ENCODE measurements around the gene PM20D2. TPM values are rescaled to one million over a fixed set of nuclear protein-coding genes. Genes with fewer than 3 reads are reported as not detected.
"Not testable (repeated sequence)": the region's sequence is repeated elsewhere in the genome, so short reads cannot be mapped to it uniquely, and the experiment has no call there.

PM20D2 gene
- 10 to 100 TPM; 11.8 to 12.8 TPM for total RNA-seq
- long read RNA-seq, full-length matches to known transcripts, result 4 of 8 reads
- long read RNA-seq, partial matches to known transcripts, result 2 of 8 reads
- long read RNA-seq, other reads (novel, unspliced or antisense), result 2 of 8 reads

DNA sequence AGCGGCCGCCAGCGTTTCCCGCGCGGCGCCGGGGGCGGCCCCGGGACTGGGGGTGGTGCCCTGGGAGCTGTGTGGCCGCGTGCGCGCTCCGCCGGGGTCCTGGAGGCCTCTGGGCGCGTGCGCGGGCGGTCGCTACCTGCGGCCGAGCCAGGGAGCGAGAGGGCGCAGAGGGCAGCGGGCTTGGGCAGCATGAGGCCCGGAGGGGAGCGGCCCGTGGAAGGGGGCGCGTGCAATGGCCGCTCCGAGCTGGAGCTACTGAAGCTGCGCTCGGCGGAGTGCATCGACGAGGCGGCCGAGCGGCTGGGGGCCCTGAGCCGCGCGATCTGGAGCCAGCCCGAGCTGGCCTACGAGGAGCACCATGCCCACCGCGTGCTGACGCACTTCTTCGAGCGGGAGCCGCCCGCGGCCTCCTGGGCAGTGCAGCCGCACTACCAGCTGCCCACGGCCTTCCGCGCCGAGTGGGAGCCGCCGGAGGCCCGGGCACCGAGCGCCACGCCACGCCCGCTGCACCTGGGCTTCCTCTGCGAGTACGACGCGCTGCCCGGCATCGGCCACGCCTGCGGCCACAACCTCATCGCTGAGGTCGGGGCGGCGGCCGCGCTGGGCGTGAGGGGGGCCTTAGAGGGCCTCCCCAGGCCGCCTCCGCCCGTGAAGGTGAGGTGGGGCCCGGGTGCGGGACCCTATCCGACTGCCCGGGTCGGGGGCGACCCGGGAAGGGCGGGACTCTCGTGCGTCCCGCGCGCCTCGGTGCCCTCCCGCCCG lies at the start of gene PM20D2:
TSS of gene PM20D2 (plus strand) at position 100 of the 762 bp plus-strand sequence. CDS start at position 190, 90 bp downstream.
- intact Hi-C loops (cut with DNase I), result no loop called here
- ATAC-seq (peak; percentile 95 to 96), DNase-seq (peak; percentile 78)

GRCh38 chr6:89098461-89098860 lies 47.4 kb upstream of the PM20D2 start:
- intact Hi-C loops (cut with DNase I), result no loop called here
- DNase-seq, result no peak
- no peak for ATAC-seq

DNA sequence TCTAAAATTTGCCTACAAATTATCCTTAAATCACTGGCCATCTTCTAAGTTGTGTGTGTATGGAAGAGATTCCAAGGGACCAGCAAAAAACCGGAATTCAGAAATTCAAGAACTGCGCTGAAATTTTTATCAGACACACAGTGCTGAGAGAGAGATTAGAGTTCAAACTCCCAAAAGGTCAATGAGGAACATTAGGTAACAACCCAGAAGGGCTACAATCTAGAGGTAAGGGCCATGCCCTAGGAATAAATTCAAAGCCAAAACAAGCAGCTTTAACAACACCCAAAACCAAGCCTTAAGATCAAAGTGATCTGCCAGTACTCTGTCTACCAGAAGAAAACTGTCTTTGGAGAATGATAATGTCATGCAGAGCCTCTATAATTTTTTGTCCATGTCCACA lies 45.7 kb upstream of the PM20D2 start:
- DNase-seq, result no peak
- ATAC-seq, result no peak
- intact Hi-C loops (cut with DNase I), result no loop called here

DNA sequence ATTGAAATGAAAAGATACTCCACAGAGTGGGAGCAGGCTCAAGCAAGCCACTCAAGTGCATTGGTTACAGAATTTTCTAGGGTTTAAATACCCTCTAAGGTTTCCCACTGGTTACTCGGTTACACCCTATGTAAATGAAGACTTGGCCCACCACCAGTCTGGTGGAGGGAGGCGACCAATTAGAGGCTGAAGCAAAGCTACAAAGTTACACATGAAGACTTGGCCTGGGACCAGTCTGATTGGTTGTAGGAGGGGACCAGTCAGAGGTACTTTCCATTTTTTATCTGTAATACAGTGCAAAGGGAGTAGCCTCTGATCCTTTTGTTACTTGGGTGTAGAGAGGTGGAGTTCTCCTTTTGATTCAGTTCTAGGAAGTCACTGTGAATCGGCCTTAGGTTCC lies 35.6 kb upstream of the PM20D2 start:
- intact Hi-C loops (cut with DNase I), result loop anchor here in 1 of 2 donors (10.0 kb wide), 1 partner anchor 125 kb away; no protein-coding TSS in a partner anchor
- DNase-seq (no peak), ATAC-seq (no peak)

GRCh38 chr6:89111933-89112332 lies 33.9 kb upstream of the PM20D2 start:
- ATAC-seq (no peak), DNase-seq (no peak)
- intact Hi-C loops (cut with DNase I), result loop anchor here in 1 of 2 donors (10.0 kb wide), 1 partner anchor 127 kb away; no protein-coding TSS in a partner anchor

GRCh38 chr6:89116702-89117101 lies 29.2 kb upstream of the PM20D2 start:
- intact Hi-C loops (cut with DNase I), result loop anchor here in 1 of 2 donors (10.0 kb wide), 1 partner anchor 132 kb away; no protein-coding TSS in a partner anchor
- DNase-seq, result no peak
- ATAC-seq, result no peak

DNA sequence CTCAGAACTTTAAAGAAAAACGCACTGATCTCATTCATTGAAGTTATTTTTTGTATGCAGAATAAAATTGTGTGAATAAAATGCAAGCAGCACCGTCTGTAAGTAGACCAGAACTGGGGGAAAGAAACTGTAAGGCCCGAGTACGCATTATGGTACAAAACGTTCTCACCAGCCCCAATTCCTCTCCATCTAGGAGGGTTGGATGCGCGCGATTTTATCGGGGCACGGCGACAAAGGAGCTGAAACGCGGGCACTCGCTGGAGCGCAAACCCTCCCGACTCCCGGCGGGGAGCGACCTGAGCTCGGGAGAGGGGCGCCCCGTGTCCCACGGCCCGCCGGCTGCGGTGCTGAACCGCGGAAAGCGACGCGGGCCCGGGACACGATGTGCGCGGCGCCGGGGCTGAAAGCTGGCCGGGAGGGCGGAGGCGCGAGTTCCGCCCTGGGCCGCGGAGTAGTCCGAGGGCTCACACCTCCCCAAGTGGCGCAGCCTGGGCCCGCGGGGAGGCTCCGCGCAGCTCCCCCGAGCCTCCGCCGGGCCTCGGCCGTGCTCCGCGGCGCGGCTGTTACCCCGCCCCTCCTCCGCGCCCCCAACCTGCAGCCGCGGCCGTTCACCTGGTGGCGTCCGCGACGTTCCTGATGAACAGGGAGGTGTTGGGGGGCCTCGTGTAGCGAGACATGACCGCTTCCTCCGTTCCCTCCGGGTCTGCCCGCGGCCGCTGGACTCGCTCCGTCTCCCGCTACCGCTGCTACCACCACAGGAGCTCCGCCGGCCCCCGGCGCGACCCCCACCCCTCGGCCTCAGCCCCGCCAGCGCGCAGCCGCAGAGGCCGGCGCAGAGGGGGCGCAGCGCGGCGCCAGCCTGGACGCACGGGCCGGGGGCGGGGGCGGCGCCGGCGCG lies 28.4 kb upstream of the PM20D2 start, which contains the start of gene SRSF12:
TSS of gene SRSF12 (minus strand) at position 861 of the 898 bp plus-strand sequence. CDS start at position 677, 184 bp downstream.
- peak; percentile 85 to 93 for ATAC-seq
- DNase-seq, result peak; percentile 47
- intact Hi-C loops (cut with DNase I), result loop anchor here in 1 of 2 donors (10.0 kb wide), 1 partner anchor 133 kb away; no protein-coding TSS in a partner anchor

DNA sequence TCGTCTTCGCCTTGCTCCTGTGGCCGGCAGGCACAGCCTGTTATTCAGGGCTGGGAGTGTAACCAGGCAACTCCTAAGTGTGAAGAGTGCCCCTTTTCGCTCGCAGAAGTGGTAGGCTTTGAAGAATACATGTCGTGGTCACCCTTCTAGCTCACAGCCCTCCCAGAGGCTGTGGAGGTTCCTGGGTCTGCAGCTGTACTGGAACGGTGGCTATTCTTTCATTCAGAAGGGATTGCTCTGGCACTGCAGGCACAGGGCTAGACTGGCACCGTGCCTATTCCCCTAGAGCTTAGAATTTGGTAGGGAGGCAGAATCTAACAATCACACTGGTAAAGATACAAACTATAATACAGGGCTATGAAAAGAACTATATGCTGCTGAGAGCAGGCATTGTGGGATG lies 26.9 kb upstream of the PM20D2 start:
- intact Hi-C loops (cut with DNase I), result loop anchor here in 1 of 2 donors (10.0 kb wide), 1 partner anchor 134 kb away; no protein-coding TSS in a partner anchor
- ATAC-seq, result no peak
- no peak for DNase-seq

DNA sequence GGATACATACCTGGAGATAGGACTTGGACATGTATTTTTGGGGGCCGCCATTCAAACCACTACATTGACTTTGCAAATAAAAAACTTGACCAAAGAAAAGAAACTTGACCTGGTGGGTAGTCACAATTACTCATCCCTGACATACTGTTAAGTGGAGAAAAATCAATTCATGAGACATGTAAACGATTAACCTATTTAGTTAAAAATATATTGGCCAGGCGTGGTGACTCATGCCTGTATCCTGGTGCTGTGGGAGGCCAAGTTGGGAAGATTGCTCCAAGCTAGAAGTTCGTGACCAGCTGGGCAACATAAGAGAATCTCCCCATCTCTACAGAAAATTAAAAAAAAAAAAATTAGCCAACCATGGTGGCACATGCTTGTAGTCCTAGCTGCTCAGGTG lies 25.5 kb upstream of the PM20D2 start:
- intact Hi-C loops (cut with DNase I), result loop anchor here in 1 of 2 donors (10.0 kb wide), 1 partner anchor 124 kb away; no protein-coding TSS in a partner anchor
- DNase-seq (no peak), ATAC-seq (no peak)

GRCh38 chr6:89121934-89122333 lies 23.9 kb upstream of the PM20D2 start:
- ATAC-seq (no peak), DNase-seq (no peak)
- intact Hi-C loops (cut with DNase I), result loop anchor here (2.0 to 10.0 kb wide), 2 partner anchors 121 to 123 kb away; no protein-coding TSS in a partner anchor

- peak; percentile 48 to 49 for ATAC-seq
- intact Hi-C loops (cut with DNase I), result loop anchor here (2.0 to 10.0 kb wide), 2 partner anchors 120 to 122 kb away; no protein-coding TSS in a partner anchor
- DNase-seq, result no peak
Observed at GRCh38 chr6:89122625-89123024, 23.2 kb upstream of the PM20D2 start.

GRCh38 chr6:89128256-89128671 lies 17.6 kb upstream of the PM20D2 start:
- not testable (repeated sequence) for DNase-seq, ATAC-seq
- intact Hi-C loops (cut with DNase I), result loop anchor here in 1 of 2 donors (10.0 kb wide), 1 partner anchor 117 kb away; no protein-coding TSS in a partner anchor

DNA sequence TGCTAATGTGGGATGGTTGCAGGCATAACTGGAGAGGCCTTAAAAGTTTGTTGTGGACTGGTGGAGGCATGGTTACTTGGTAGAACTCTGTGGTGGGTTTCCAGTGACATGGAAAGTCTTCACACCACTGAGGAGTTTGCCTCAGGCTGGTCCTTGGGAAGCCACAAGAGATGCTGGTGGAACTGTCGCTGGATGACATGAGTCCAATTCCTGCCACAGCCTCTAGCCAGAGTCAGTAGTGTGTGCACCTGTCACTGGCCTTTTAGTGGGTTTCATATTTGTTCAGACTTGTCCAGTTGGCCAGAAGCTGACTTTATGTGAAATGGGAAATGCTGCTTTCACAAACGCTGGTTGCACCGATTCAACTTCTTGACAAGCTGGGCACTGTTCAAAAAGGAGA lies 14.3 kb upstream of the PM20D2 start:
- DNase-seq, result no peak
- no peak for ATAC-seq
- intact Hi-C loops (cut with DNase I), result no loop called here

DNA sequence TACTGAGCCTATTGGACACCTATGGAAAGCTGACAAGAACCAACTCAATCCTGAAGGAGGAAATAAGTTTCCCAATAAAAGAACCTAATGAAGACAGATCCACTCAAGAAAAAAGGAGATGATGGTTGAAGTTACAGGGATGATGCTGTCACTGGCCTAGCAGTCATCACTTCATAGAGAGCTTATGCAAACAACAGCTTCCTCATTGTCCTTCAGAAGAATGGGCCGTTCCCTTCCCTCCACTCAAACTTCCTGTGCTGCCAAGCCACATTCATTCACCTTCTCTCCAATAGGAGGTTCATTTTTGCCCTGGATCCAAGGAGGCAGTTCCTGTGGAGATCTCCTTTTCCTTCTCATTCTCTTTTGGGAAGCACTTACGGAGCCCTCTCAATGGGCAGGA lies 13.8 kb upstream of the PM20D2 start:
- DNase-seq (no peak), ATAC-seq (no peak)
- intact Hi-C loops (cut with DNase I), result no loop called here

GRCh38 chr6:89133981-89134380 lies 11.9 kb upstream of the PM20D2 start:
- DNase-seq (no peak), ATAC-seq (no peak)
- intact Hi-C loops (cut with DNase I), result no loop called here

- intact Hi-C loops (cut with DNase I), result no loop called here
- DNase-seq (no peak), ATAC-seq (no peak)
Observed at GRCh38 chr6:89134723-89135122, 11.1 kb upstream of the PM20D2 start.

DNA sequence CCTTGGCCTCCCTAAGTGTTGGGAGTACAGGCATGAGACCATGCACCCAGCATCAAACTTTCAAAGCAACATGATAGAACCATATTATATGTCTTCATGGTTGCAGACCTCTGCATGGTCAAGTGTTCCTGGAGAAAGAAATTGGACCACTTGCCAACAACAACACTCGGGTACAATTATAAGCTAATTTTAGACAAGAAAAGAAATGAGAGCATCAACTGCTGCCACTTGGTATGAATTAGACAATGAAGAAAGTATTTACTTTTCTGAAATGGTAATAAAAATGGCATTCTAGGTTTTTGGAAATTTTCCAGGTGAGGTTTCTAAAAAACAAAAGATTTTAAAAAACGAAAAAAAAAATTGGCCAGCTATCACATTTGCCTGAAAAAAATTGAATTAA lies 7.7 kb upstream of the PM20D2 start:
- DNase-seq, result no peak
- intact Hi-C loops (cut with DNase I), result no loop called here
- ATAC-seq, result no peak

- DNase-seq (no peak), ATAC-seq (no peak)
- intact Hi-C loops (cut with DNase I), result no loop called here
Observed at GRCh38 chr6:89139509-89140346, 6.1 kb upstream of the PM20D2 start.
